GM12878 (cell line): Measurements from ENCODE around the gene FUBP3. TPM values are rescaled to one million over a fixed set of nuclear protein-coding genes. Genes with fewer than 3 reads are reported as not detected.

Experiments
- ATAC-seq: fragments of 200-7000 bp; cut with Tn5 transposase; 3 replicates; pipeline ENCODE4 v1.9.1; 2020; ENCODE audit warnings: mild to moderate bottlenecking, moderate library complexity
- BruUV-seq: library from RNA; stranded (reverse); fragments of 400-500 nt; replicated peaks from 2 replicates; lab custom pipeline; 2021; lab: Mats Ljungman, UMichigan
- CTCF ChIA-PET: fragments of 300-600 bp; sonication (Branson Sonifier 250); formaldehyde crosslinking; extraction: SDS; loops from one replicate; lab custom pipeline; 2021; ENCODE audit warnings: inconsistent platforms; lab: Yijun Ruan, JAX
- POLR2A ChIA-PET: fragments of 350-600 bp; formaldehyde crosslinking; extraction: SDS; loops from one replicate; lab custom pipeline; 2021; ENCODE audit warnings: inconsistent platforms; lab: Charles Lee
- RAD21 ChIA-PET: fragments of 300-600 bp; sonication (Branson Sonifier 250); formaldehyde crosslinking; loops from one replicate; lab custom pipeline; 2023; ENCODE audit warnings: antibody characterized with exemption; ENCODE audit not compliant: unreplicated experiment; lab: Charles Lee
- SMC1A ChIA-PET: fragments of 300-600 bp; sonication (Branson Sonifier 250); formaldehyde crosslinking; loops from one replicate; lab custom pipeline; 2023; ENCODE audit not compliant: unreplicated experiment, uncharacterized antibody; lab: Charles Lee
- DNase-seq: peaks from one replicate; pipeline ENCODE4 v3.0.0-alpha.2; 2011; ENCODE audit warnings: low read depth, low spot score
- FAIRE-seq: peaks from 3 replicates; lab custom pipeline; 2011; peaks lifted over from hg19 to GRCh38; lab: Jason Lieb, UNC
- H2AFZ ChIP-seq: 2 replicates; pipeline ENCODE4 v1.6.0; 2011; ENCODE audit warnings: low read depth, low read length, control low read depth; ENCODE audit not compliant: control insufficient read depth
- H3K27ac ChIP-seq: 2 replicates; pipeline ENCODE4 v1.5.1; 2011; ENCODE audit warnings: control low read depth; ENCODE audit not compliant: control insufficient read depth, insufficient read depth
- H3K27me3 ChIP-seq, 2 experiments: replicated peaks in 1 of 2; 2 replicates each; pipeline versions ENCODE4 v1.6.0 to v1.6.1; 2011; ENCODE audit warnings: low read length in 1 of 2; ENCODE audit not compliant: control insufficient read depth in 2 of 2, insufficient read depth in 2 of 2
- H3K36me3 ChIP-seq, 2 experiments: 2 replicates each; pipeline ENCODE4 v1.5.1; 2011; ENCODE audit warnings: low read length in 1 of 2; ENCODE audit not compliant: control insufficient read depth in 2 of 2, insufficient read depth in 2 of 2
- H3K4me1 ChIP-seq: 2 replicates; pipeline ENCODE4 v1.6.1; 2011; ENCODE audit warnings: mild to moderate bottlenecking, low read length, moderate library complexity, mixed read lengths; ENCODE audit not compliant: control insufficient read depth, insufficient read depth
- H3K4me2 ChIP-seq: 2 replicates; pipeline ENCODE4 v1.6.0; 2011; ENCODE audit warnings: control low read depth; ENCODE audit not compliant: control insufficient read depth, insufficient read depth
- H3K4me3 ChIP-seq: fragments of 200-600 bp; sonication (generic); 2 replicates; pipeline ENCODE4 v1.5.1; 2016
- H3K79me2 ChIP-seq: 2 replicates; pipeline ENCODE4 v1.6.0; 2011; ENCODE audit warnings: low read length; ENCODE audit not compliant: control insufficient read depth, insufficient read depth
- H3K9ac ChIP-seq: 2 replicates; pipeline ENCODE4 v1.8.0; 2011; ENCODE audit warnings: low read length, control low read depth, mixed read lengths; ENCODE audit not compliant: control insufficient read depth, insufficient read depth
- H3K9me3 ChIP-seq: replicated peaks from 3 replicates; pipeline ENCODE4 v1.5.1; 2011; ENCODE audit warnings: mild to moderate bottlenecking, low read length; ENCODE audit not compliant: control insufficient read depth, insufficient read depth
- H4K20me1 ChIP-seq: 2 replicates; pipeline ENCODE4 v1.6.0; 2011; ENCODE audit not compliant: control insufficient read depth, insufficient read depth
- ATF7 ChIP-seq: fragments of 450-650 bp; IDR thresholded peaks from 2 replicates; pipeline ENCODE4 v1.6.1; 2016; ENCODE audit warnings: low read depth, mild to moderate bottlenecking
- BACH1 ChIP-seq: fragments of 450-650 bp; IDR thresholded peaks from 2 replicates; pipeline ENCODE4 v1.6.1; 2017; ENCODE audit warnings: mild to moderate bottlenecking, borderline replicate concordance
- CHD1 ChIP-seq: IDR thresholded peaks from 2 replicates; pipeline ENCODE4 v1.6.1; 2012; ENCODE audit warnings: low read depth, low read length, improper control_type of control experiment
- CHD4 ChIP-seq: fragments of 200-600 bp; sonication (generic); IDR thresholded peaks from 2 replicates; pipeline ENCODE4 v1.6.1; 2016; ENCODE audit warnings: mild to moderate bottlenecking
- DPF2 ChIP-seq: fragments of 450-650 bp; IDR thresholded peaks from 2 replicates; pipeline ENCODE4 v1.6.1; 2017; ENCODE audit warnings: mild to moderate bottlenecking
- E4F1 ChIP-seq: fragments of 450-650 bp; IDR thresholded peaks from 2 replicates; pipeline ENCODE4 v1.6.1; 2018; ENCODE audit warnings: borderline replicate concordance, mild to moderate bottlenecking; ENCODE audit not compliant: partially characterized antibody
- IRF3 ChIP-seq: fragments of 450-650 bp; IDR thresholded peaks from 2 replicates; pipeline ENCODE4 v1.6.1; 2014; ENCODE audit warnings: mild to moderate bottlenecking
- KDM1A ChIP-seq: fragments of 200-600 bp; sonication (generic); IDR thresholded peaks from 2 replicates; pipeline ENCODE4 v1.6.1; 2016; ENCODE audit warnings: borderline replicate concordance
- NFIC ChIP-seq: IDR thresholded peaks from 2 replicates; pipeline ENCODE4 v1.6.1; 2012; ENCODE audit warnings: low read depth, mild to moderate bottlenecking, inconsistent platforms, low read length, moderate library complexity
- NFXL1 ChIP-seq: fragments of 450-650 bp; IDR thresholded peaks from 2 replicates; pipeline ENCODE4 v1.6.1; 2017; ENCODE audit warnings: antibody characterized with exemption, mild to moderate bottlenecking, borderline replicate concordance
- PKNOX1 ChIP-seq: fragments of 450-650 bp; IDR thresholded peaks from 2 replicates; pipeline ENCODE4 v1.6.1; 2016; ENCODE audit warnings: mild to moderate bottlenecking
- SMARCA5 ChIP-seq: fragments of 450-650 bp; IDR thresholded peaks from 2 replicates; pipeline ENCODE4 v1.6.1; 2017; ENCODE audit warnings: mild to moderate bottlenecking
- TCF12 ChIP-seq: IDR thresholded peaks from 2 replicates; pipeline ENCODE4 v1.6.1; 2011; ENCODE audit warnings: low read depth, mild to moderate bottlenecking, low read length
- ZBED1 ChIP-seq: IDR thresholded peaks from 2 replicates; pipeline ENCODE4 v1.6.1; 2016; ENCODE audit warnings: borderline replicate concordance
- ZNF592 ChIP-seq: fragments of 450-650 bp; IDR thresholded peaks from 2 replicates; pipeline ENCODE4 v1.6.1; 2017; ENCODE audit warnings: mild to moderate bottlenecking, moderate library complexity
- ZSCAN29 ChIP-seq: fragments of 450-650 bp; IDR thresholded peaks from 2 replicates; pipeline ENCODE4 v1.6.1; 2017; ENCODE audit warnings: mild to moderate bottlenecking, moderate library complexity
- WGBS: methylation state at CpG from one replicate; pipeline ENCODE4 v1.1.6; 2016; ENCODE audit warnings: low lambda C conversion rate; ENCODE audit not compliant: insufficient replicate concordance, insufficient coverage; ENCODE audit errors: missing lambda C conversion rate; 5-methylcytosine and 5-hydroxymethylcytosine counted together
- in situ Hi-C: fragments of 300-500 bp; cut with MboI; formaldehyde crosslinking; loops from 9 replicates; pipeline ENCODE4 v1.14.3; 2018; ENCODE audit warnings: mixed read lengths
- intact Hi-C: fragments of 100-400 bp; cut with micrococcal nuclease; formaldehyde crosslinking; loops from one replicate; pipeline ENCODE4 v1.14.2; 2022; ENCODE audit not compliant: unreplicated experiment
- polyA plus RNA-seq, 11 experiments: library from polyadenylated mRNA; depleted of rRNA in 4 of 11; unstranded in 6 of 11; stranded (reverse) in 5 of 11; fragments of >200 nt; fragmentation: Nextera tagmentation in 4 of 11; fragmentation: Illumina TruSeq in 1 of 11; extraction: Ambion mirVana in 4 of 11; extraction: Trizol in 1 of 11; gene quantifications; 1 replicate in 1 of 11; 2 replicates in 10 of 11; pipeline versions ENCODE4 v1.2.1 to v1.2.3, GENCODE V29; 2011 to 2016; ENCODE audit warnings: inconsistent platforms in 2 of 11, missing spikeins in 2 of 11, low read depth in 1 of 11
- total RNA-seq, 4 experiments: library from RNA; depleted of rRNA in 3 of 4; stranded (reverse); fragments of >200 nt in 3 of 4; fragmentation: Illumina TruSeq in 1 of 4; extraction: Trizol in 1 of 4; gene quantifications; 2 replicates each; pipeline versions ENCODE4 v1.2.1 to v1.2.3, GENCODE V29; 2013 to 2021

The FUBP3 gene
- total and polyA plus RNA-seq, 10 of the 15 experiments (the other 5 are each of a cell fraction or from before 2014, with no cell fraction given), result 2.4 to 49.4 (median 37.2) TPM

GRCh38 chr9:130663977-130664250, 84.5 kb downstream of the FUBP3 start:
- in situ Hi-C loops (no loop called here), intact Hi-C loops (no loop called here)
- H3K36me3 ChIP-seq, result no peaks in the 10 kb centered on the region
- H3K4me1 ChIP-seq, result no peaks in the 10 kb centered on the region
- peaks cover 14 to 27% of the 10 kb centered on the region in 2 experiments for H3K27me3 ChIP-seq
- no peak overlapping the region for H2AFZ ChIP-seq
- H3K9ac ChIP-seq, result no peak overlapping the region
- TF ChIP-seq E4F1 (no peak), ATF7 (no peak), CHD1 (no peak), SMARCA5 (no peak), PKNOX1 (no peak), IRF3 (no peak), TCF12 (no peak), CHD4 (no peak), ZBED1 (no peak), BACH1 (no peak), NFXL1 (no peak), ZNF592 (no peak), KDM1A (no peak), ZSCAN29 (no peak), NFIC (no peak), DPF2 (no peak)
- TF ChIP-seq, all 136 proteins: peak for 0
- DNase-seq, result no peak
- no peak overlapping the region for H3K4me3 ChIP-seq
- 57% methylated on average over 15 of the region's 19 CpGs for WGBS
- H3K9me3 ChIP-seq, result no peaks in the 10 kb centered on the region
- no peak overlapping the region for H3K27ac ChIP-seq
- H4K20me1 ChIP-seq, result no peaks in the 10 kb centered on the region
- no peaks in the 10 kb centered on the region for H3K79me2 ChIP-seq
- SMC1A ChIA-PET, result no interaction called here
- POLR2A ChIA-PET, result no interaction called here
- CTCF ChIA-PET, result no interaction called here
- ATAC-seq, result no peak
- FAIRE-seq, result no peak
- no peak overlapping the region for H3K4me2 ChIP-seq
- BruUV-seq, result no TSS peak
- RAD21 ChIA-PET, result no interaction called here
